ENCODE results near the gene RAD9B. TPM values are rescaled to one million over a fixed set of nuclear protein-coding genes. Genes with fewer than 3 reads are reported as not detected.
A peak's percentile ranks its signal among the peaks of the same experiment; 100 is the strongest.

The RAD9B gene
- total and polyA plus RNA-seq, 2 of the 13 experiments (the other 11 are each of a cell fraction or from before 2014, with no cell fraction given), result 0.05 to 0.38 TPM

DNA sequence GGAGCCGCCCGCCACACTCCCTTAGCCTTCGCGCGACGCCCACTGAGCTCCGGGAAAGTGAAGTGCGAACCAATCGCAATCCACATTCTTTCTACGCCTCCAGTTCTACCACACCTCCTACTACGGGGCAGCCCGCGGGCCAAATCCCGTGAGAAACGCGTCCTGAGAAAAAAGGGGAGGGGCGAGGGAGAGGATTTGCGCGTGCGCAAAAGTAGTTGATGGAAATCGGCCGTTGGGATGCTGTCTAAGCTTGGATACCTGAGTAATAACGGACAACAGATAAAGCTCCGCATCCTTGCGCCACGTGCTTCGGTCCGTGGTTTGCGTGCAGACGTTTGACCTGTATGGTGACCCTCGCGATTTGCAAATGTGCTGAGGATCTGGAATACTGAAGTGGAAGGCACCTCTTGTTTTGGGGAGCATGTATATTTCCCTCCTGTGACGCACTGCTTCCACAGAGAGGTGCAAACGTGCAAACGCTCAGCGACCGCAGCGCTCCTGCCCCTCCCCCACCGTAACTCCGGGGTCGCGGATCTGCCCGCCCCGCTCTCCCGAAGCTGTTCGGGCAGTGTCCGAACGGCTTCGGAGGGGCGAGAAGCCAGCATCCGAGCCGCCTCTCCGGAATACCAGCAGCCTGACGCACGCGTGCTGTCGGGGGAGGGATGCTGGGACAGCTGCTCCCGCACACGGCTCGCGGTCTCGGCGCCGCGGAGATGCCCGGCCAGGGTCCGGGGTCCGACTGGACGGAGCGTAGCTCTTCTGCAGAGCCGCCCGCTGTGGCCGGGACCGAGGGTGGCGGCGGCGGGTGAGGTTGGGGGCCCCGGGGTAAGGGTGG, 33.7 kb upstream of the RAD9B start, which contains the start of the genes FAM216A and GPN3 (continued):
- TF ChIP-seq MED13 (CRISPR knock-in tag; IDR thresholded peaks at IDR 0.05), result no peak
- TF ChIP-seq ARID4A (CRISPR knock-in tag; IDR thresholded peaks at IDR 0.05; ENCODE audit: borderline replicate concordance), result peak; percentile 94
- TF ChIP-seq ZNF382 (CRISPR knock-in tag; IDR thresholded peaks at IDR 0.05; ENCODE audit: borderline replicate concordance), result no peak
- no peak for TF ChIP-seq SNRNP70 (IDR thresholded peaks at IDR 0.05; ENCODE audit: low read depth, low read length)
- TF ChIP-seq FOXP1 (IDR thresholded peaks at IDR 0.05), result no peak
- TF ChIP-seq FOXP1 (CRISPR knock-in tag; IDR thresholded peaks at IDR 0.05), result no peak; the same call in 1 of the 2 replicates
- TF ChIP-seq ZNF10 (CRISPR knock-in tag; IDR thresholded peaks at IDR 0.05; ENCODE audit: borderline replicate concordance, low read depth), result no peak
- peak; percentile 55 for TF ChIP-seq ZFY (CRISPR knock-in tag; IDR thresholded peaks at IDR 0.05)
- TF ChIP-seq, protein P1, sequence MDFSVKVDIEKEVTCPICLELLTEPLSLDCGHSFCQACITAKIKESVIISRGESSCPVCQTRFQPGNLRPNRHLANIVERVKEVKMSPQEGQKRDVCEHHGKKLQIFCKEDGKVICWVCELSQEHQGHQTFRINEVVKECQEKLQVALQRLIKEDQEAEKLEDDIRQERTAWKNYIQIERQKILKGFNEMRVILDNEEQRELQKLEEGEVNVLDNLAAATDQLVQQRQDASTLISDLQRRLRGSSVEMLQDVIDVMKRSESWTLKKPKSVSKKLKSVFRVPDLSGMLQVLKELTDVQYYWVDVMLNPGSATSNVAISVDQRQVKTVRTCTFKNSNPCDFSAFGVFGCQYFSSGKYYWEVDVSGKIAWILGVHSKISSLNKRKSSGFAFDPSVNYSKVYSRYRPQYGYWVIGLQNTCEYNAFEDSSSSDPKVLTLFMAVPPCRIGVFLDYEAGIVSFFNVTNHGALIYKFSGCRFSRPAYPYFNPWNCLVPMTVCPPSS (IDR thresholded peaks at IDR 0.05), result no peak
- TF ChIP-seq ZFP1 (CRISPR knock-in tag; IDR thresholded peaks at IDR 0.05), result no peak
- peak; percentile 58; the same call in 1 of the 2 replicates for TF ChIP-seq ZNF841 (CRISPR knock-in tag; IDR thresholded peaks at IDR 0.05; ENCODE audit: borderline replicate concordance)
- no peak for TF ChIP-seq ZNF235 (CRISPR knock-in tag; IDR thresholded peaks at IDR 0.05; ENCODE audit: borderline replicate concordance)
- no peak for TF ChIP-seq ZNF251 (CRISPR knock-in tag; IDR thresholded peaks at IDR 0.05)
- peak; percentile 25 for TF ChIP-seq U2AF1 (optimal IDR thresholded peaks at IDR 0.05; ENCODE audit: low read depth, low read length)
- TF ChIP-seq MBD4 (IDR thresholded peaks at IDR 0.05; ENCODE audit: borderline replicate concordance, low read length), result no peak
- no peak for TF ChIP-seq MBNL3 (CRISPR knock-in tag; conservative IDR thresholded peaks at IDR 0.05)
- no peak for TF ChIP-seq NBN (conservative IDR thresholded peaks at IDR 0.05)
- peak; percentile 65; the same call in 1 of the 2 replicates for TF ChIP-seq ZNF816 (CRISPR knock-in tag; IDR thresholded peaks at IDR 0.05; ENCODE audit: borderline replicate concordance)
- no peak for TF ChIP-seq ZNF451 (CRISPR knock-in tag; IDR thresholded peaks at IDR 0.05)
- TF ChIP-seq PRMT3 (CRISPR knock-in tag; IDR thresholded peaks at IDR 0.05; ENCODE audit: borderline replicate concordance, low read depth), result no peak
- no peak for TF ChIP-seq ZNF775 (CRISPR knock-in tag; IDR thresholded peaks at IDR 0.05; ENCODE audit: borderline replicate concordance)
- peak; percentile 44; the same call in 1 of the 2 replicates for TF ChIP-seq FOXK1 (CRISPR knock-in tag; IDR thresholded peaks at IDR 0.05; ENCODE audit: borderline replicate concordance, low read depth)
- no peak for TF ChIP-seq ZNF616 (CRISPR knock-in tag; IDR thresholded peaks at IDR 0.05; ENCODE audit: low read depth)
- TF ChIP-seq PAF1 (CRISPR knock-in tag; IDR thresholded peaks at IDR 0.05), result no peak
- TF ChIP-seq SOX6 (IDR thresholded peaks at IDR 0.05), result no peak
- 0 out of 2 replicates have a peak, but pooled peaks have one; percentile 30 for TF ChIP-seq SOX6 (CRISPR knock-in tag; IDR thresholded peaks at IDR 0.05)
- no peak; the same call in 1 of the 2 replicates for TF ChIP-seq ZNF780A (CRISPR knock-in tag; IDR thresholded peaks at IDR 0.05)
- TF ChIP-seq ZNF766 (CRISPR knock-in tag; IDR thresholded peaks at IDR 0.05; ENCODE audit: borderline replicate concordance), result 0 out of 2 replicates have a peak, but pooled peaks have one; percentile 3

All from HepG2 (cell line).